HG02623 (cell line): Measurements from ENCODE around the gene GRIN2C.
"Not testable (repeated sequence)": the region's sequence is repeated elsewhere in the genome, so short reads cannot be mapped to it uniquely, and the experiment has no call there.

Experiments used
- ATAC-seq: cut with Tn5 transposase; IDR thresholded peaks from one replicate; pipeline ENCODE4 v1.9.1; 2021; ENCODE audit warnings: moderate library complexity; ENCODE audit not compliant: unreplicated experiment

Gene GRIN2C

DNA sequence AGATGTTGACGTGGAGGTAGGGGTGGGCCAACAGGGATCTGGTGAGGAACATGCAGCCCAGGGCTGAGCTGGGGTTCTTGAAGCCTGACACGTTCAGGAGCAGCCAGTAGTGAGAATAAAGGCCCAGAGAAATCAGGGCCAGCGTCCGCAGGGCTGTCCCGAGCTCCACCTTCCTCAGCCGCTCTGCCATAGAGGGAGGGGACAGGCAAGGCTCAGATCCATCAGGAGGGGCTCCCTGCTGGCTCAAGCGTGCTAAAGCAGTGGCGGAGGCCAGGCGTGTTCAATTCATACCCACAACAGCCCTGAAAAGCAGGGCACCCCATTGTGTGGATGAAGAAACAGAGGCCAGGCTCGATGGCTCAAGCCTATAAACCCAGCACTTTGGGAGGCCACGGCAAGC is 21.4 kb upstream of the GRIN2C start:
- no peak for ATAC-seq

DNA sequence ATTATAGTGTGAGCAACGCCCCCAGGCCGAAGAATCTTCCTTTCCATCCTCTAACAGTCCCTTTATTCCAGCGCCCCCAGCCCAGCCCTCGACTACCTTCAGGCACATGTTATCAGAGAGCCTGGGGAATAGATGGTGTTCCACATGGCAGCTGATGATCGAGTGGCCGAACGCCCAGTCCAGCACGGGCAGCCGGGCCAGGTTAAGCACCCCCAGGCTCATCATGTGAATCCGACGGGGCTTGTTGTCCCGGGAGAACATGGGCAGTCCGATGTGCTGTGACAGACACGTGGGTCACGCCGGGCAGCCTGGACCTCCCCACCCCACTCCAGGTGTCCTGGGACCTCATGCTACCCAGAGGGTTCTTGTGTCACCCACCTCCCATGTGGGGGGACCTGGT is 19.6 kb upstream of the GRIN2C start:
- ATAC-seq = no peak

DNA sequence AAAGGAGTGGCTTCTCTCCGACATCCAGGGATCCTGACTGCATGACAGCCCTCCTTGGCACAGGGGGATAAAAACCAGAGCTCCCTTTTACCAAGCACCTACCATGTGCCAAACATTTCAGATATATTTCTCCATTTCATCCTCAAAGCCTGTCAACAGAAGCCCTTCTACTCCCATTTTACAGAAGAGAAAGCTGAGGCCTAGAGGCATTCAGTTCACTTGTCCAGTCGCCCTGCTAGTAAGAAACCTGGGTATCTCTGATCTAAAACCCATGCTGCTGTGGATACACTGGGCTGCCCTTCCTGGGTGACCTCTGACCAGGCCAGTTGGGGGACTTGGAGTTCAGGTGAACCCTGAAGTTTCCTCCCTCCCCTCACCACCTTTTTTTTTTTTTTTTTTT is 19.0 kb upstream of the GRIN2C start:
- ATAC-seq = no peak

DNA sequence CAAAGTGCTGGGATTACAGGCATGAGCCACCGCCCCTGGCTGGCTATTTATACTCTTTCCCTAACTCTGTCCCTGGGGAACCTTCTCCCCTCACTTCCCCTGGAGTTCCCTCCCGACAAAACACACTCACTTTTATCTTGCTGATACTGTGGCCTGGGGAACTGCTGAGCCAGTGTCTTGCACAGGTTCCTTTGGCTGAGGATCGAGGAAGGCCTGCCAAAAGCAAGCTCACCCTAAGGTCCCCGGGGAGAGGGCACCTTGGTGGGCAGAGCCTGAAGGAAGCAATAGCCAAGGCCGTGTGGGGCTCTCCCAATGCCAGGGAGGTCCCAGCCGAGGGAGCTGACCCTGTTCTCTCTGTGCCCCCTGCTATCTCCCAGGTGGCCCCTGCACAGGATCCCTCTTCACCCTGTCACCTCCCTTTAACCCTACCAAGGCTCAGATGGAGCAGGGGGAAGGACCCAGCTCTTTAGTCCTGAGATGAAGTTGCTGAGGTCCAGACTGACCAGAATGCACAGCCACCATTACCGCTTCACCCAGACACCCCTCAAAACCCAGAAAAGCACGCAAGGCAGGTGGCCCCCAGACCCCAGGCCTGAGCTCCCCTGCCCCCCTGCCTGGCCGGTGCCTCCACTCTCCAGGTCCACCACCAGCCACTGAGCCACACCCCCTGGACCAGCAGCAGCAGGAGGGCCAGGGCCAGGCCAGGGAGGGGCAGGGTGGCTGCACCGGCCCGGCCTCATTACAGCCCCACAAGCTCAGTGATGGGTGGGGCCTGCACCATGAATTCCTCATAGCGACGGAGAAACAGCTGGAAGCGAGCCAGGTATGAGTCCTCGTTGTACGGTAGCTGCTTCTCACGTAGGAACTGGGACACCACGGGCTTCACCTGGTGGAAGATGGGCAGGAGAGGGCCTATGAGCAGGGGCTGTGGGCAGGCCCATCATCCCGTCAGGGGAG is 18.2 kb upstream of the GRIN2C start:
- no peak for ATAC-seq

DNA sequence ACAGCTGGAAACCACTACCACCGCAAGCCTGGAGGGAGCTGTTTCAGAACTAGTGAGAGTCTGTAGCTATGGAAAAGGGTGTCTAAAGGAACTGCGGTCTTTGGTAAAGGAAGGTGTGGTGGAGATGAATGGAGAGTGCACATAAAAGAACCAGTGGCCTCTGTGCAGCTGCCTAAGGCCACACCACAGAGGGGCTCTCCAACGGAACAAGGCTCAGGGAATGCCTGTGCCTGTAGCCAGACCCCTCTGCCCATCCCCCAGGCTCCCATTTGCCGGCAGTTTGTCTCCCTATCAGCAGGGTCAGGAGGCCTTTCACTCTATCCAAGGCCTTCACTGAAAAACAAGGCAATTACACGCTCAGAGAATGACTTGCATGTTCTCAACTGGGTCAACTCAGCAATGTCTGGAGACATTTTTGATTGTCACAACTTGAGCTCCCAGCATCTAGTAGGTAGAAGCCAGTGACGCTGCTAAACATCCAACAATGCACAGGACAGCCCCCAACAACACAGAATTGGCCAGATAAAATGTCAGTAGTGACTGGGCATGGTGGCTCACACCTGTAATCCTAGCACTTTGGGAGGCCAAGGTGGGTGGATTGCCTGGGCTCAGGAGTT is 16.4 kb upstream of the GRIN2C start:
- no peak for ATAC-seq

DNA sequence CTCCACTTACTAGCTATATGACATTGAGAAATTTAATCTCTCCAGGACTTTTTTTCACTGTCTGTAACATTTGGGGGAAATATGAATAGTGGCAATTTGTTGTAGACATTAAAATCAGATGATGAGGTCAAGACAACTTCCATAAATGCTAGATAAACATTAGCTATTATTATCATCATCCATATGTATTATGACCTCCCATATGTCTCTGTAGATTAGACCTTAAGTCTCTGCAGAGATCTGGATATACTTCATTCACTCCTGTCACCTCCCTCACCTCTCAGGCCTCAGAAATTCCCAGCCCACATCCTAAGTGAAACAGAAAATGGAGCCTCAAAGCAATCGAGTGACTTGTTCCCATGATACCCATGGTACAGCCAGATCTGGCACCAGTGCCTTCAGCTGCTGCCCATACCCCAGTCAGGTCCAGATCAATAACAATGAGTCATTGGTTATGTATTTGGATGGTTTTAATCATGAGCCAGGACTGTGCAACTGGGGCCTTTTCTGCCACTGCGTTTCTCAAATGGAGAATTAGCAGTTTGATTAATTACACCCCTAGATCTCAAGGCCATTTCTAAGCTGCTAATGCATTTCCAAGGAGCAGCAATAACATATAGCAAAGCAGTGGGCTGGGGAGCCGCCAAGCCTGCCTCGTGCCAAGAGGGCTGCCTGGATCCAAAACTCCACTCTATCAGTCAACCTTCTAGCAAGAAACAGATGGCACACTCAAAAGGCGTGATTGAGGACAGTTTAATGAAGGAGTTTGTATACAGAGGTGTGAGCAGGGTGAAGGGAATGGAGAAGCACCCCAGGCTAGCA is 15.7 kb upstream of the GRIN2C start:
- ATAC-seq = no peak

DNA sequence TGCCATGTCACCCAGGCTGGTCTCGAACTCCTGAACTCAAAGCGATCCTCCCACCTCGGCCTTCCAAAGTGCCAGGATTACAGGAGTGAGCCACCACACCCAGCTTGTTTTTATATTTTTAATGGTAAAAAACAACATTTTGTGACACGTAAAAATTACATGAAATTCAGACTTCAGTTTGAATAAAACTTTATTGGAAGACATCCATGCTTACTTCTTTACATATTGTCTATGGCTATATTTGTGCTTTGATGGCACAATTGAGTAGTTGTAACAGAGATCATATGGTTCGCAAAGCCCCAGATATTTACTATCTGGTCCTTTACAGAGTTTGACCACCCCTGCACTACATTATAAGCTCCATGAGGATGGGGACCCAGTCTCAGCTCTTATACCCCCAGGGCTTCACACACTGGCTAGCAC is 14.9 kb upstream of the GRIN2C start:
- ATAC-seq = no peak

DNA sequence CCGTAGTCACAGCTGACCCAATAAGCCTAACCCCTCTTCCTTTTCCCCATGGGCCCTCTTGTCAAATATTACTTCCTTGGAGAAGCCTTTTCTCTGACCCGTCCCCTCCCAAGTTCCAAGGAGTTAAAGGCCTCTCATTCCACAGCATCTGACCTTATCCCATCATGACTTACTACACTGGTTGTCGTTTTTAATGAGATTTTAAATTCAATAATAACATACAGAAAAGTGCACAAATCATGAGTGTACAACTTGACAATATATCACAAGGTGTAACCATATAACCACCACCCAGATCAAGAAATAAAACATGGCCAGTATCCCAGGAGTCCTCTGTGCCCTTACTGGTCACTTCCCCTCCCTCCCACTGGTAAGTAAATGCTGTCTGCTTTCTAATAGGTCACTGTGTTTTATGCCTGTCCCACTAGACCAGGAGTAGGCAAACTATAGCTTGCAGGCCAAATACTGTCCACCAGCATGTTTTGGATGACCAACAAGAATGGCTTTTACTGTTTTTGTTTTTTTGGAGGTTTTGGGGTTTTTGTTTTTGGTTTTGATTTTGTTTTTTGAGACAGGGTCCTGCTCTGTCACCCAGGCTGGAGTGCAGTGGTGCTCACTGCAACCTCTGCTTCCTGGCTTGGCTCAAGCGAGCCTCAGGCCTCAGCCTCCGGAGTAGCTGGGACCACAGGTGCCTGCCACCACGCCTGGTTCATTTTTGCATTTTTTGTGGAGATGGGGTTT is 14.4 kb upstream of the GRIN2C start:
- ATAC-seq = no peak

DNA sequence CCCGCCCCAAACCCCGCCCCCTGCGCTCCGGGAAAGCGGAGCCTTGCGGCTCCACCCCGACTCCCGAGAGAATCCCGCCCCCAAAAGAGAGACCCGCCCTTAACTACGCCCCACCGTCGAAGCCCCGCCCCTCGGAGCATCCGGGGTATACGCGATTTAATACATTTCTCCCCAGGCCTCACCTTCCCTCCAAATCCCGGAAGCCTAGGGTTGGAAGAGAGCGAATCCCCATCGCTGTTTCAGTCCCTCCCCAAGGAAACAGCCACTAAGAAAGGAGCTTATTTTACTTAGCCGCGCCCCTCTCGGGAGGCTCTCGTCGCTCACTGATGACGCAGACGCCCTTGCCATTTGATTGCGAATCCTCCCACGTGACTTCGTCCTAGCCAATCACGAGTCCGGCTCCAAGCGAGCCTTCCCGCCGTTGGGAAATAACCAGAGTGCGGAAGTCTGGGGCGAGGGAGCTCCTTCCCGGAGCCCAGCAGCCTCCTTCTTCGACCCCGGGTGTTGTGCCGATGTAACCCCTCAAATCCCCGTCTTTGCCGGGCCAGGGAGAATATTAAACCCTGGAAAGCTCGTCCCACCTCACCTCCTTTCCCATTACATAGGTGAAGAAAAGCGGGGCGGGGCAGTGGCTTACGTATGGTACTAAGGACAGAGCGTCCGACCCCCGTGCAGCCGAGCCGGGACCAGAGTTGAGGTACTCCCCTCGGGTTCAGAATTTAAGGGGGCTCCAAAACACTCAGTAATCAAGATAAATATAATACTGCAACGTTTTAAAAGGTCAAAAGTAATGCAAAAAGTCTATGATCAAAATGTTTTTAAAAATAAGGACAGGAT is 13.6 kb upstream of the GRIN2C start:
- ATAC-seq = peak; percentile 93

DNA sequence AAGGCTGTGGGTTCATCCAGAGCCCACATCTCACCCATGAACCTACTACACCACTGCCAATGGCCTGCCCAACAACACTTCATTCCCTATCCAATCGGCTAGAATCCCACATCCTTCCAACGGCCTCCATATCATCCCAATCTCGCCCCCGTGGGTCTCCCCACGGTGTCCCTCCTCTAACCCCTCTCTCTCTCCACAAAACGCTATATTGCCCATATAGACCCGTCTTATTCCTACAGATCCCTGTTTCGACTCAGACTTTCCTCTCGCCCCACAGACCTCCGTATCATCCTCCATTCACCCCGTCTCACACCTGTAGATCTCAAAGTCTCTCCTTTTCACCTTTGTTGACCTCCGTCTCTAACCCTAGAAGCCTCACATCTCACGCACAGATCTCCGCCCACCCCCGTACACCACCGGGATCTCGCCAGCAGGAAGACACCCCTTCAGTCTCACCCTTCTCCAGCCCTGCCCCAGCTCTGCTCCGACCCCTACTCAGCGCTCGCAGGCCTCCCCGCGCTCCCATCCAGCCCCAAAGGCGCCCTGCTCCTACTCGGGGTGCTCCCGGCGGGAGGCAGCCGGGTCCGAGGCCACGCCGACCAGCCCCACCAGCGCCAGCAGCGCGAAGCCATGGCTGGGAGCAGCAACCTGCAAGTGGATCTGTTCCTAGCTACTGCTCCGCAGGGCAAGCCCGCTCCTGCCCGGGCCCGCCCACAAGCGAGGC is 12.8 kb upstream of the GRIN2C start, which contains the start of gene FDXR:
FDXR (minus strand) TSS at position 682 of the 724 bp plus-strand sequence; CDS start at position 632, 50 bp downstream.
- ATAC-seq = peak; percentile 11

DNA sequence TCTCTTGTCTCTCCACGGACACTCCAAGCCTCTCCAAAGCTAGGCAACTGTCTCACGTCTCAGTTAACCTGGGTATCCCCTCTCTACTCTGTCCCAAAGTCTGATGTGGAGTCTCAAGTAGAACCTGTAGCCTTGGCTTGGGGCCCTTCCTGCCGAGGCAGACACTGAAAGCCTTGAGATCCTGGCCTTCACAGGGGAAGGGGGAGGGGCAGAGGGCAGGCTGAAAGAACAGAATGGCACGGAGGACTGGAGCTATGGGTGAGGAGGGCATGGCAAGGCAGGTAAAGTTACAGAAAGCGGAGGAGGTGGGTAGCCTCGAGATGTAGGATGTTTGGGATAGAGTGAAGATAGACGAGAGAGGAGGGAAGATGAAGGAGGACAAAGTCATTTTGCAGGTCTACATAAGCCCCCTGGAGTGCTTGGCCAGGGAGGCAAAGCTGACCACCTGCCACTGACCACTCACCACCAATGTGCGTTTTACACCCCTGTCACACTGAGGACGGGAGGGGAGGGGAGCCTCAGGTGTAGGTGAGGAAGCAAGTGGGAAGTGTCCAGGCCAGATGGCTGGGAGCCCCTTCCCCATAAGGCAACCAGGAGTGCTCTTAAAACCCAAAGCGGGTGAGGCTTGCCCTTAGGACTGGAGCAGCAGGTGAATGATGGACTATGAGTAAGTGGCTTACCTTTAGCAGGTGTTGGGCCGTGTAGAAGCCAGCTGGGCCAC is 11.8 kb upstream of the GRIN2C start:
- no peak for ATAC-seq

DNA sequence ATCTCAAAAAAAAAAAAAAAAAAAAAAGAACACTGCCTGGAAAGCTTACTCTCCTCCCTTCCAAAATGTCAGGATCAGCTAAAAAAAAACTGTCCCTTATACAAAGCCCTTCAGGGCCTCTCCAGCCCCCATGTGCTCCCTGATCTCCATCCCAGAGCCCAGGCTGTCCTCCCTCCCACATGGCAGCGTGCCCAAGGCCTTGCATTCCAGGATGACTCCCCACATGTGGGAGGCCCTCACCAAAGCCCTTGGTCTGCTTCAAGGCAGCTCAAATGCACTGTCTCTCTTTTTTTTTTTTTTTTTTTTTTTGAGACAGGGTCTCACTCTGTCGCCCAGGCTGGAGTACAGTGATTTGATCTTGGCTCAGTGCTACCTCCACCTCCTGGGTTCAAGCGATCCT is 10.8 kb upstream of the GRIN2C start:
- no peak for ATAC-seq

DNA sequence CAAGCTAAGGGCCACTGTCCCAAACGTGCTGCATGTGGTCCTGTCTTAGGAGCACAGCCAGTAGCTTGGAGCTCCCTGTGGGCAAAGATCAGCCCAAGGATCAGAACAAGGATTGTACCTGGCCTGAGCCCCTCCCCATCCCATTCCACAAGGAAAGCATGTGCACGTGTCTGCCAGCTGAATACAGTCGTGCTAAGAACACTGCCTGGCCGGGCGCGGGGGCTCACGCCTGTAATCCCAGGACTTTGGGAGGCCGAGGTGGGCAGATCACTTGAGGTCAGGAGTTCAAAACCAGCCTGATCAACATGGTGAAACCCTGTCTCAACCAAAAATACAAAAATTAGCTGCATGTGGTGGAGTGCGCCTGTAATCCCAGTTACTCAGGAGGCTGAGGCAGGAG is 10.3 kb upstream of the GRIN2C start:
- not testable (repeated sequence) for ATAC-seq

DNA sequence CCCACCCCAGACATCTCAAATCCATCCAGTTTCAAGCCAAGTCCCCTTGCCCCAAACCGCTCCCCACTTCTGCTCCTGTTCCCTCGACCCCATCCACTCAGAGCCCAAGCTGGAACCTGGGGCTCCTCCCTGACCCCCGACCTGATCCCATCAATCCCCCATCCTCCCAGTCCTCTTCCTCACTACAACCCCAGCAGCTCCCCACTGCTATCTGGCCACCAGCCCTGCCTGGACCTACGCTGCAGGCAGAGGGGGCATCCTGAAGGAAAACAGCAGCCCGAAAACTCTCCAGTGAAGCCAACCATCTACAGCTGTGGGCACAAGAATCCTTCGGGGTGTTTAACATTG is 9.2 kb upstream of the GRIN2C start:
- no peak for ATAC-seq

DNA sequence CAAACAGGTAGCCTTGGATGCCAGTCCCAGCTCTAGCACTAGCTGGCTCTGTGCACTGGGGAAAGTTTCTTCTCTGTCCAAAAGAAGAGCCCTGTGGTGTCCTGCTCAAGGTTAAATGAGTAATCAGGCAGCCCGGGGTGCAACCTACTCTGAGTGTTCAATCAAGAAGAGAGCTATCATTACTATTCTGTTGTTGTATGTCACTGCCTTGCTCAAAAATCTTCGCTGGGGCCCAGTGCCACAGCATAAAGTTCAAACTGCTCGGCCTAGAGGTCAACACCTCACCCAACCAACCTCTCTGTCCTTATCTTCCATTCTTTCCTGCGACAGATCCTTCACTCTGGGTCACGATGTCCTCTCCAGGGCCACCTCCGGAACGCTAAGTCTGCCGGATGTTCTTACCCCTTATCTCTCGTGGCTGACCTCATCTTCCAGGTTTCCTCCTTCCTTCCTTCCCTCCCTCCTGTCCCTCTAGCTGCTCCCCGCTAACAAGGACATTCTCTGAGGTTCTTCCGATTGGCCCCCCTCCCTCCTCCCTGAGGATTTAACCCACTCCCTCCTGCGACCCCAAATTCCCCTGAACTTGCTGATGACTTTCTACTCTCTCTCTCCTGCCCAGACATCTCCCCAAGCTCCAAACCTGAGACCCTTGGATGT is 8.7 kb upstream of the GRIN2C start:
- ATAC-seq = no peak

DNA sequence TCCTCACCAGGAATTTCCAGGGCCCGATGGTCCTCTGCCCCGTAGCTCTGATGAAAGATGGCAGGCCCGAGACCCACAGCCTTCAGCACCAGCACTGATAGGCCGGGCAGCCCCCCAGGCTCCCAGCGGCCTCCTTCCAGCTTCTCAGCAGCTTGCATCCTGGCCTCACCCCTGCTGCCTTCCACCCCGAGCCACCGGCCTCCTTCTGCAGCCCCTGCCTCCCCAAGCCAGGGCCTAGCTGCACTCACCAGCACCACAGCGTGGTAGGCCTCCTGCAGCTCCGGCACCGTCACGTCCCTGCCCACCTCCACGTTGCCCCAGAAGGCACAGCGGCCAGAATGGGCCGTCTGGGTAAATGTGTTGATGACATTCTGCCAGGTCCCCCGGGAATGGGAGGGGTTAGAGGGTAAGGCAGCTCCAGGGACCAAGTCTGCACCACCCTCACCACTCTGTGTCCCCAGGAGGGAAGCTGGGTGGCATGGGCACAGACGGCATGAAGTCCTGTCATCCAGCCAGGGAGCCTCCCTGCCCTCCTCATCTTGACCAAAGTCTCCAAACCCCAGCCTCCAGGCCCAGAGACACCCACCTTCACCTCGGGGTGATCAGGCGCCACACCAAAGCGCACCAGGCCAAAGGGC is 6.6 kb upstream of the GRIN2C start:
- ATAC-seq = no peak

DNA sequence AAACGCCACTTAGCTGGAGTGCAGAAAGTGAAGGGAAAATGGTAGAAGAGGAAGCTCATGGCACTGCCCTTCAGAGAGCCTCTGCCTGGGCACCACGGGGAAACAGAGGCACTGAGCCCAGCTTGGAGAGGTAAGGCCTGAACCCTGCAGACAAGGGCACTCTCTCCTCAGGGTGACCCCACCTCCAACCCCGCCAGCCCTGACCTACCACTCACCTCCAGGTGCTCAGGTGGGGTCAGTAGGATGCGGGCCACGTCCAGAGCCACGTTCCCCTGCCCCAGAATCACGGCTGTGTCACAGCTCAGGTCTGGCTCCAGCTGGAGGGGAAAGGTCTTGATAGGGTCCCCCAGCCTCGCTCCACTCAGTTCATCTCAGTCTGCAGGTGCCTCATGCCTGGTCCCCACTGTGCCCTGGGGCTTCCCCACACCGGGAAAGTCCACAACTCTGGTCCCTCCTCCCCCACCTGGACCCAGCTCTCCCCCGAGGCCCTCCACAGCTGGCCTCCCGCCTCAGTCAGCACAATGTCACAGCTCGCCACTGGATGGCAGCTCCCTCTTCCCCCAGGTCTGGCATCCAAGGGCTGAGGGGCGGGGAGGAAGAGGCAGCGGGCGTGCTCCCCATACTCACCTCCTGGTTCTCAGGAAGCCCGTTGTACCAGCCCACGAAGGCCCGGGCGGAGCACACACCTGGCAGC is 6.0 kb upstream of the GRIN2C start:
- ATAC-seq = no peak
